Measurements from ENCODE around the gene ACBD3. TPM values are rescaled to one million over a fixed set of nuclear protein-coding genes. Genes with fewer than 3 reads are reported as not detected.

The ACBD3 gene
- total RNA-seq, 2 experiments from 2014 or later: 19.7 to 20.2 TPM

GRCh38 chr1:226121587-226122400, 64.7 kb downstream of the ACBD3 start:
- CTCF ChIA-PET: interaction anchor here (0.6 to 4.7 kb wide), 8 partner anchors 11 to 59 kb away, joined by 3 to 33 read pairs (median 8); partner anchors contain the start of gene H3-3A
- POLR2A ChIA-PET: interaction anchor here (1.2 to 2.6 kb wide), 7 partner anchors 11 to 122 kb away, joined by 3 to 16 read pairs (median 7); partner anchors contain the start of genes H3-3A and SDE2

DNA sequence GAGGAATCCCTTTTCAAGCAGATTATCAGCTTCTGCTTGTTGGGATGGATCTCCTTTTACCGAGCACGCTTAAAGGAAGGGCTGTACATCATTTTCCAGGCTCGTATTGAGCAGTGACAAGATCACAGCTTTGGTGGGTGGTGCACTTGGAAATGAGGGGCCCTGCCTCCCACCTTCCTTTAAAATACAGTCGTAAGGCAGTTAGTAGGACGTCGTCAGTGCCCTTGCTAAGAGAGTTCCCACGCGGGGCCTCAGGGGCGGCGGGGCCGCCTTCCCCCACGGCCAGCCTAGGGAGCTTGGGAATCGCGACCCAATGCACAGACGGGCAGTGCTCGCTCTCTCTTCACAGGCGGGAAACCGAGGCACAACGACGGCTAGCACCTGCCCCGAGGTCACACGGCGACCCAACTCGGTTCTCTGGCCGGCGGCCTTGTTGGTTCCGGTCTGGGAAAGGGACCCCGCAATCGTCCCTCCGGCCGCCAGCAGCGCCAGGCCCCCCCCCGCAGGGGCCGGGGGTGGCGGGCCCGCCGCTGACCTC, 65.4 kb downstream of the ACBD3 start:
- POLR2A ChIA-PET: interaction anchor here (1.2 to 2.6 kb wide), 4 partner anchors 11 to 59 kb away, joined by 3 to 14 read pairs (median 4); partner anchors contain the start of gene H3-3A

GRCh38 chr1:226120398-226120797, 66.1 kb downstream of the ACBD3 start:
- ChIA-PET POLR2A (interaction anchor here (1.2 to 2.6 kb wide), 4 partner anchors 10 to 58 kb away, joined by 3 to 14 read pairs (median 4); partner anchors contain the start of gene H3-3A), CTCF (interaction anchor here (0.7 to 2.9 kb wide), 8 partner anchors 9 to 212 kb away, joined by 3 to 25 read pairs (median 4); no protein-coding TSS in a partner anchor)

More for the DNA sequence above, 65.4 kb downstream of the ACBD3 start:
- CTCF ChIA-PET: interaction anchor here (0.7 to 2.9 kb wide), 7 partner anchors 10 to 76 kb away, joined by 3 to 25 read pairs (median 5); no protein-coding TSS in a partner anchor

DNA sequence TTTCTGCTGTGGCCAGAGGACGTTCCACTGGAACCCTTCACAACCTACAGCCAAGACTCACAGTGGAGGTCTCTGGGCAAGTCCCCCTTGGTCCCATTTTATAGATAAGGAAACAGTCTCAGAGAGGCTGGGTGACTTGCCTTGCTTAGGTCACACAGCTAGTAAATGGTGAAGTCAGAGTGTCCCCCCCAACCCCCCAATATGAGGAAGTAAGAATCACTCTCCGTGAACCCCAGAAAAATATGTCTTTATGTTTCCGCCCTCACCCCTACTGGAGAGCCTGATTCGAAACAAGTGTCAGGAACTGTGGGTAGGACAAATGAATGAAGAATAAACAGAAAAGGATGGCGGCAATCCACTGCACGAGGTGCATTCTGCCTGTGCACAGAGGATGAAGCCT, 67.4 kb downstream of the ACBD3 start:
- POLR2A ChIA-PET: interaction anchor here (2.6 kb wide), 1 partner anchor 9 kb away, joined by 14 read pairs; no protein-coding TSS in a partner anchor

DNA sequence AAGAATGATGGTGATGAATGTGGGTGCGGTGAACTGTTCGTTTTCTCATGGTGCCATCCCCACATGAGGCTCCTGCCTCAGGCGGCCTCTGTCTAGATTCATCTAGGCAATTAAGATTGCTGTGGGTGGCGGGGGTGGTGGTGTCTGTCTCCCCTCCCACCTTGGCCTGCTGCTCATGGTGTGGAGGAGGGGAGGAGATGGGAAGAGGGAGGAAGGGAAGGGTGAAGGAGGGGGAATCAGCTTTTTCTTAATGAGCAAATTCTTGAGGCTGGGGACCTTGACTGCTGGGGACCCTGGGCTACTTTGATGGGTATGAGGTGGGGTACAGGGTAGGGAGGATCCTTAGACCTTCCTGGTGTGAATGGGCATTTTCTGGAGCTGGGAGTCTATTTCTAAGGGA, 68.2 kb downstream of the ACBD3 start:
- ChIA-PET CTCF (no interaction called here), POLR2A (no interaction called here)

More for the DNA sequence above, 67.4 kb downstream of the ACBD3 start:
- CTCF ChIA-PET: interaction anchor here (2.9 kb wide), 1 partner anchor 54 kb away, joined by 25 read pairs; no protein-coding TSS in a partner anchor

DNA sequence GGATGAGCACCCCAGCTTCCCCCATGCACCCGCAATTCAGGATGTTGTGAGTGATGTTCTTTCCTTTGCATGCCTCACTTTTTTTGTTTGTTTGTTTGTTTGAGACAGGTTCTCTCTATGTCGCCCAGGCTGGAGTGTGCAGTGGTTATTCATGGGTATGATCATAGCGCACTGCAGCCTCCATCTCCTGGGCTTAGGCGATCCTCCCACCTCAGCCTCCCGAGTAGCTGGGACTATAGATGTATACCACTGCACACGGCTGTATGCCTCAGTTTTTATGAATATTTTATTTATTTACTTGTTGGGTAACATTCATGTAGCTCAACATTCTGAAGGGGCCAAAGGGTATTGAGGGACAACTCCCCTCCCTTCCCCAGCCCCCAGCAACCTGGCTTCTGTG, 69.2 kb downstream of the ACBD3 start:
- POLR2A ChIA-PET: no interaction called here
- CTCF ChIA-PET: no interaction called here

DNA sequence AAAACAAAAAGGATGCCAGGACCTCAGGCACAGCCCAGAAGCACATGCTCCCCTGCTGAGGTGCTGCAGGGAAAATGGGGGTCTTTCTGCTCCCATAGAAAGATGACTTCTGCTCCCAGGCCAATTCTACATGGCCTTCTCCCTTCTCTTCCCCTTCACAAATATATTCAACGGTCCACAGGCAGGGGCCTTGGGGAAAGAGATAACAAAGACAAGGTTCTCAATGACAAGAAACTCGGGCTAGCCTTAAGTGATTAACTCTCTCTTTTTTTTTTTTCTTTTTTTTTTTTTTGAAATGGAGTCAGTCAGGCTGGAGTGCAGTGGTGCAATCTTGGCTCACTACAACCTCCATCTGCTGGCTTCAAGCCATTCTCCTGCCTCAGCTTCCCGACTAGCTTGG, 69.9 kb downstream of the ACBD3 start:
- ChIA-PET POLR2A (interaction anchor here (0.6 kb wide), 1 partner anchor 8 kb away, joined by 3 read pairs; no protein-coding TSS in a partner anchor), CTCF (no interaction called here)

DNA sequence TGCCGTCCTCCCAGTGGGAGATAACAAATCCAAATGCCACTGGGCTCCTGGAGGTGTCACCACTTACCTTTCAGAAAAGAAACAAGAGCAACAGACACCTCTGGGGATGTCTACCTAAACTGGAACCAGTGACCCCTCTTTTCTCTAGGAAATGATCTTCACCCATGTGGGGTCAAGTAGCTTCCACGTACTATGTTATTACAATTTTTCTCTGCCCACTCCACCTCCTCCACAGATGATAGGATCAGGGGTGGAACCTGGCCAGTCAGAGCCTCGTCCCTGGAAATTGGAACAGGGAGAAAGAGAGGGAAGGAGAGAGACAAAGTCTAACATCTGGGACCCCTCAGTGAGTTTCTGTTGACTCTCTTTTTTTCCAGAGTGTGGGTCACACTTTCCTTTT, 73.9 kb downstream of the ACBD3 start:
- ChIA-PET CTCF (interaction anchor here (6.5 kb wide), 1 partner anchor 12 kb away, joined by 33 read pairs; no protein-coding TSS in a partner anchor), POLR2A (no interaction called here)

- ChIA-PET CTCF (interaction anchor here (0.7 to 6.5 kb wide), 5 partner anchors 9 to 87 kb away, joined by 3 to 33 read pairs (median 11); no protein-coding TSS in a partner anchor), POLR2A (interaction anchor here (2.1 to 2.5 kb wide), 3 partner anchors 8 to 112 kb away, joined by 13 to 15 read pairs (median 14); partner anchors contain the start of gene SDE2)
Observed at GRCh38 chr1:226111883-226112261, 74.7 kb downstream of the ACBD3 start.

GRCh38 chr1:226111098-226111882, 75.3 kb downstream of the ACBD3 start:
- POLR2A ChIA-PET: interaction anchor here (0.9 to 2.5 kb wide), 9 partner anchors 9 to 198 kb away, joined by 3 to 15 read pairs (median 12); partner anchors contain the start of genes H3-3A, LIN9 and SDE2

GRCh38 chr1:226110249-226111097, 76.1 kb downstream of the ACBD3 start:
- CTCF ChIA-PET: interaction anchor here (0.6 to 6.5 kb wide), 8 partner anchors 9 to 48 kb away, joined by 3 to 33 read pairs (median 8); partner anchors contain the start of gene H3-3A

More at GRCh38 chr1:226111098-226111882, 75.3 kb downstream of the ACBD3 start:
- CTCF ChIA-PET: interaction anchor here (0.7 to 6.5 kb wide), 9 partner anchors 9 to 88 kb away, joined by 3 to 33 read pairs (median 4); partner anchors contain the start of gene H3-3A

DNA sequence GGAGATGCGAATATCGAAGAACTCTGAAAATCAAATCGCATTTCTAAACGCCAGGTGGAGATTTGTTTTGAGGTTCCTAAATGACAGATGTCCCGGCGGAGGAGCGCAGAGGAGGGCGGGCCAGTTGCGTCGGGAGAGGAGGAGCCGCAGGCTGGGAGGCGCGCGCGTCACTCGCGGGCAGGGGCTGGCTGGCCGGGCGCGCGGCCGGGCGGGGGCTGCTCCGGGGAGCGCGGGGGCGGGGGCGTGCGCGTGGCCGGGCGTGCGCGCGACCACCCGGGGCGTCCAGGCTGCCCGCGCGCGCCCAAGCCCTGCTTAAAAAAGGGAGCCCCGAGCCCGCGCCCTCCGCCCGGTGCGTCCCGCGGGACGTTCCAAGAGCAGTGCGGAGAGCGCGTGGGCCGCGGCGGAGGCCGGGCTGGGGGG, 76.7 kb downstream of the ACBD3 start:
- CTCF ChIA-PET: interaction anchor here (0.6 to 6.5 kb wide), 6 partner anchors 9 to 45 kb away, joined by 3 to 33 read pairs (median 8); no protein-coding TSS in a partner anchor
- POLR2A ChIA-PET: interaction anchor here (0.8 to 2.5 kb wide), 11 partner anchors 9 to 297 kb away, joined by 3 to 15 read pairs (median 6); partner anchors contain the start of genes H3-3A, LIN9 and SDE2

More at GRCh38 chr1:226110249-226111097, 76.1 kb downstream of the ACBD3 start:
- POLR2A ChIA-PET: interaction anchor here (0.8 to 2.5 kb wide), 13 partner anchors 9 to 296 kb away, joined by 3 to 15 read pairs (median 6); partner anchors contain the start of genes H3-3A, LIN9 and SDE2

- POLR2A ChIA-PET: interaction anchor here (1.2 to 2.5 kb wide), 8 partner anchors 8 to 298 kb away, joined by 3 to 14 read pairs (median 6); partner anchors contain the start of genes H3-3A and LIN9
- CTCF ChIA-PET: interaction anchor here (1.4 to 6.5 kb wide), 4 partner anchors 12 to 44 kb away, joined by 3 to 33 read pairs (median 12); no protein-coding TSS in a partner anchor
Observed at GRCh38 chr1:226108935-226109828, 77.4 kb downstream of the ACBD3 start.

DNA sequence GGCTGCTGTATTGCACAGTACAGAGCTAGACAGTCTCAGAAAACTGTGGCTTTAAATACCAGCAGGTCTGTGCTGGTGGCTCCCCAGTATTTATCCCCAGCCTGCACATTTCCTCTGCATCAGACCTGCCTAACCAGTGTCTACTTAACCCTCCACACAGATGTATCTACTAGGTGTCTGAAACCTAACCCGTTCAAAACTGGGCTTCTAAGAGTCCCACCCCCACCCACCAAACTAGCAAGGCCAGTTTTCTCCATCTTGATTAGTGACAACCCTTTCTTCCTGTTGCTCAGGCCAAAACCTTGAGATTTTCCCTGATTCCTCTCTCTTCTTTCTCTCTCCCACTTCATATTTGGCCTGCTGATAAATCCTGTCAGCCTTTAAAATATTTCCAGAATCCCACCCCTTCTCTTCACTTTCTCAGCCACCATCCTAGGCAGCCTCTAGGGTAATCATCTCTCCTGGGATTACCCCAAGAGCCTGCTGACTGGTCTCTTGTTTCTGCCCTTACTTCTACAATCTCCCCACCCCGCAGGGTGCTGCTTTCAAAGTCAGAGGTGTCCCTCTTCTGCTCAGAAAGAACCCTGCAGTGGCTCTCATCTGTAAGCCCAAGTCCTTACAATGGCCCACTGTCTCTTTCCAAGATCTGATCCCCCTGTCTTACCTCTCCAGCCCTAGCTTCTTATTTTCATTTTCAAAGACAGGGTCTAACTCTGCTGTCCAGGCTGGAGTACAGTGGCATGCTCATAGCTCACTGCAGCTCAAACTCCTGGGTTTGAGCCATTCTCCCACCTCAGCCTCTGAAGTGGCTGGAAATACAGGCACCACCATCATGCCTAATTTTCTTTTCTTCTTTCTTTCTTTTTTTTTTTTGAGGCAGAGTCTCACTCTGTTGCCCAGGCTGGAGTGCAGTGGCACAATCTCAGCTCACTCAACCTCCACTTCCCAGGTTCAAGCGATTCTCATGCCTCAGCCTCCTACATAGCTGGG, 78.8 kb downstream of the ACBD3 start:
- CTCF ChIA-PET: interaction anchor here (0.9 to 6.5 kb wide), 2 partner anchors 13 to 17 kb away, joined by 3 to 33 read pairs; no protein-coding TSS in a partner anchor
- POLR2A ChIA-PET: interaction anchor here (0.7 to 1.0 kb wide), 2 partner anchors 9 to 45 kb away, joined by 3 read pairs; partner anchors contain the start of gene H3-3A

- POLR2A ChIA-PET: no interaction called here
- CTCF ChIA-PET: interaction anchor here (1.2 kb wide), 2 partner anchors 11 to 20 kb away, joined by 3 read pairs; no protein-coding TSS in a partner anchor
Observed at GRCh38 chr1:226104671-226105121, 81.8 kb downstream of the ACBD3 start.

Data from activated CD8-positive, alpha-beta memory T cell treated with anti-CD3 and anti-CD28 coated beads for 36 hours (primary cell).